HAP-1 (cell line): ENCODE measurements around the gene RUFY3.
"Not testable (repeated sequence)": the region's sequence is repeated elsewhere in the genome, so short reads cannot be mapped to it uniquely, and the experiment has no call there.

Experiments
- DNase-seq, 2 experiments: peaks; one replicate each; pipeline ENCODE4 v3.0.0-alpha.2; 2016 to 2020; ENCODE audit warnings: low spot score in 2 of 2
- H3K27me3 ChIP-seq: fragments of 250-450 bp; sonication (Bioruptor Pico); 2 replicates; pipeline ENCODE4 v1.5.1; 2020; ENCODE audit warnings: low read depth, mild to moderate bottlenecking, moderate library complexity
- H3K36me3 ChIP-seq: fragments of 250-450 bp; sonication (Bioruptor Pico); replicated peaks from 2 replicates; pipeline ENCODE4 v1.5.1; 2020; ENCODE audit warnings: mild to moderate bottlenecking
- H3K4me1 ChIP-seq: fragments of 250-450 bp; sonication (Bioruptor Pico); 2 replicates; pipeline ENCODE4 v1.5.1; 2020; ENCODE audit warnings: mild to moderate bottlenecking
- H3K4me3 ChIP-seq: fragments of 250-450 bp; sonication (Bioruptor Pico); 2 replicates; pipeline ENCODE4 v1.5.1; 2020; ENCODE audit warnings: mild to moderate bottlenecking, moderate library complexity
- H3K9me3 ChIP-seq: fragments of 250-450 bp; sonication (Bioruptor Pico); 2 replicates; pipeline ENCODE4 v1.5.1; 2020; ENCODE audit warnings: mild to moderate bottlenecking, moderate library complexity
- in situ Hi-C: fragments of 300-500 bp; cut with MboI; formaldehyde crosslinking; loops from 3 replicates; pipeline ENCODE4 v1.14.3; 2020; ENCODE audit warnings: low sequenced_read_pairs, inconsistent platforms, mixed read lengths

Gene RUFY3

GRCh38 chr4:70754990-70755688 is 33.4 kb downstream of the RUFY3 start:
- Histone ChIP-seq H3K4me1 (no peaks in the 10 kb centered on the region), H3K9me3 (no peaks in the 10 kb centered on the region), H3K36me3 (no peaks in the 10 kb centered on the region), H3K4me3 (no peak overlapping the region), H3K27me3 (no peaks in the 10 kb centered on the region)
- in situ Hi-C loops = no loop called here
- no peak for DNase-seq

GRCh38 chr4:70759126-70759525 is 37.4 kb downstream of the RUFY3 start:
- Histone ChIP-seq H3K9me3 (no peaks in the 10 kb centered on the region), H3K4me3 (no peak overlapping the region), H3K4me1 (no peaks in the 10 kb centered on the region), H3K36me3 (no peaks in the 10 kb centered on the region; the same call in 1 of the 2 replicates), H3K27me3 (no peaks in the 10 kb centered on the region)
- in situ Hi-C loops = no loop called here
- no peak for DNase-seq

GRCh38 chr4:70759627-70760026 is 37.9 kb downstream of the RUFY3 start:
- Histone ChIP-seq H3K4me1 (no peaks in the 10 kb centered on the region), H3K36me3 (no peaks in the 10 kb centered on the region; the same call in 1 of the 2 replicates), H3K27me3 (no peaks in the 10 kb centered on the region), H3K4me3 (no peak overlapping the region), H3K9me3 (no peaks in the 10 kb centered on the region)
- DNase-seq = no peak
- in situ Hi-C loops = no loop called here

GRCh38 chr4:70760662-70761061 is 38.9 kb downstream of the RUFY3 start:
- no peaks in the 10 kb centered on the region for H3K27me3 ChIP-seq
- no peaks in the 10 kb centered on the region; the same call in none of the 2 replicates for H3K36me3 ChIP-seq
- no peaks in the 10 kb centered on the region for H3K9me3 ChIP-seq
- no peak for DNase-seq
- H3K4me1 ChIP-seq = no peaks in the 10 kb centered on the region
- in situ Hi-C loops = no loop called here
- no peak overlapping the region for H3K4me3 ChIP-seq

- in situ Hi-C loops = no loop called here
- DNase-seq = no peak
- no peaks in the 10 kb centered on the region for H3K9me3 ChIP-seq
- no peaks in the 10 kb centered on the region for H3K27me3 ChIP-seq
- H3K4me1 ChIP-seq = no peaks in the 10 kb centered on the region
- no peak overlapping the region for H3K4me3 ChIP-seq
- no peaks in the 10 kb centered on the region; the same call in none of the 2 replicates for H3K36me3 ChIP-seq
These were observed 39.6 kb downstream of the RUFY3 start for GRCh38 chr4:70761276-70761816.

GRCh38 chr4:70765368-70765767 is 43.6 kb downstream of the RUFY3 start:
- Histone ChIP-seq H3K4me1 (no peaks in the 10 kb centered on the region), H3K27me3 (no peaks in the 10 kb centered on the region), H3K9me3 (no peaks in the 10 kb centered on the region), H3K4me3 (no peak overlapping the region), H3K36me3 (peaks cover 7% of the 10 kb centered on the region)
- in situ Hi-C loops = no loop called here
- DNase-seq = no peak

GRCh38 chr4:70768301-70768948 is 46.7 kb downstream of the RUFY3 start:
- no peaks in the 10 kb centered on the region for H3K4me1 ChIP-seq
- in situ Hi-C loops = no loop called here
- peaks cover 7% of the 10 kb centered on the region for H3K36me3 ChIP-seq
- H3K9me3 ChIP-seq = no peaks in the 10 kb centered on the region
- no peak overlapping the region for H3K4me3 ChIP-seq
- DNase-seq = no peak
- H3K27me3 ChIP-seq = no peaks in the 10 kb centered on the region

GRCh38 chr4:70769396-70769795 is 47.6 kb downstream of the RUFY3 start:
- H3K9me3 ChIP-seq, H3K4me1 ChIP-seq, H3K27me3 ChIP-seq, DNase-seq, in situ Hi-C loops, H3K4me3 ChIP-seq, H3K36me3 ChIP-seq: not testable (repeated sequence)

GRCh38 chr4:70772929-70773555 is 51.3 kb downstream of the RUFY3 start:
- Histone ChIP-seq H3K9me3 (no peaks in the 10 kb centered on the region), H3K36me3 (peaks cover 7% of the 10 kb centered on the region), H3K4me3 (no peak overlapping the region), H3K27me3 (no peaks in the 10 kb centered on the region), H3K4me1 (peaks cover 4% of the 10 kb centered on the region; the same call in 1 of the 2 replicates)
- no peak for DNase-seq
- in situ Hi-C loops = no loop called here

- H3K9me3 ChIP-seq = no peaks in the 10 kb centered on the region
- DNase-seq = no peak
- peaks cover 10% of the 10 kb centered on the region for H3K4me1 ChIP-seq
- in situ Hi-C loops = no loop called here
- H3K36me3 ChIP-seq = no peaks in the 10 kb centered on the region
- H3K27me3 ChIP-seq = no peaks in the 10 kb centered on the region
- no peak overlapping the region for H3K4me3 ChIP-seq
These were observed 57.2 kb downstream of the RUFY3 start for GRCh38 chr4:70778888-70779422.

- in situ Hi-C loops = no loop called here
- no peak for DNase-seq
- Histone ChIP-seq H3K36me3 (peaks cover 4% of the 10 kb centered on the region), H3K4me3 (no peak overlapping the region), H3K27me3 (no peaks in the 10 kb centered on the region), H3K4me1 (peaks cover 9% of the 10 kb centered on the region), H3K9me3 (no peaks in the 10 kb centered on the region)
These were observed 61.3 kb downstream of the RUFY3 start for GRCh38 chr4:70783096-70783495.

- peaks cover 10% of the 10 kb centered on the region for H3K36me3 ChIP-seq
- in situ Hi-C loops = no loop called here
- H3K27me3 ChIP-seq = no peaks in the 10 kb centered on the region
- no peak overlapping the region for H3K4me3 ChIP-seq
- no peaks in the 10 kb centered on the region for H3K9me3 ChIP-seq
- H3K4me1 ChIP-seq = peaks cover 9% of the 10 kb centered on the region
- DNase-seq = no peak
These were observed 65.7 kb downstream of the RUFY3 start for GRCh38 chr4:70787496-70787895.

- Histone ChIP-seq H3K27me3 (no peaks in the 10 kb centered on the region), H3K36me3 (peaks cover 10% of the 10 kb centered on the region), H3K4me3 (no peak overlapping the region), H3K9me3 (no peaks in the 10 kb centered on the region), H3K4me1 (peaks cover 5% of the 10 kb centered on the region)
- in situ Hi-C loops = no loop called here
- DNase-seq = no peak
These were observed 67.0 kb downstream of the RUFY3 start for GRCh38 chr4:70788733-70789132.

- Histone ChIP-seq H3K4me1 (no peaks in the 10 kb centered on the region), H3K9me3 (no peaks in the 10 kb centered on the region), H3K36me3 (peaks cover 5% of the 10 kb centered on the region; the same call in 1 of the 2 replicates), H3K4me3 (no peak overlapping the region), H3K27me3 (no peaks in the 10 kb centered on the region)
- DNase-seq = no peak
- in situ Hi-C loops = no loop called here
These were observed 71.9 kb downstream of the RUFY3 start for GRCh38 chr4:70793626-70794025.
